Left ventricle myocardium inferior (tissue), 1 donor: ENCODE results near the gene SLC20A1. TPM values are rescaled to one million over a fixed set of nuclear protein-coding genes. Genes with fewer than 3 reads are reported as not detected.

ENCODE experiments used
- DNase-seq: peaks from one replicate; pipeline ENCODE4 v3.0.0-alpha.2; 2020
- H3K27ac ChIP-seq: fragments of 200-600 bp; replicated peaks from 2 replicates; pipeline ENCODE4 v1.8.0; 2021
- H3K27me3 ChIP-seq: fragments of 200-600 bp; 2 replicates; pipeline ENCODE4 v1.8.0; 2021; ENCODE audit warnings: low read depth
- H3K36me3 ChIP-seq: fragments of 200-600 bp; 2 replicates; pipeline ENCODE4 v1.8.0; 2021
- H3K4me1 ChIP-seq: fragments of 200-600 bp; 2 replicates; pipeline ENCODE4 v1.8.0; 2021
- H3K4me3 ChIP-seq: fragments of 200-600 bp; 2 replicates; pipeline ENCODE4 v1.8.0; 2021; ENCODE audit warnings: mild to moderate bottlenecking, moderate library complexity
- H3K9me3 ChIP-seq: fragments of 200-600 bp; replicated peaks from 2 replicates; pipeline ENCODE4 v1.8.0; 2021
- intact Hi-C: fragments of 100-400 bp; cut with micrococcal nuclease; formaldehyde crosslinking; loops from one replicate; pipeline ENCODE4 v1.11.0; 2022
- total RNA-seq: library from RNA; stranded (reverse); fragmentation: NEBNext Ultra II Directional; extraction: Animal tissue kit (Norgen Biotek cat#: 25700); gene quantifications from one replicate; pipeline ENCODE4 v1.2.1, GENCODE V29; 2021
- TF ChIP-seq, protein P1 (sequence below): fragments of 200-600 bp; IDR thresholded peaks from 2 replicates; pipeline ENCODE4 v1.8.0; 2021; ENCODE audit warnings: antibody characterized with exemption, mild to moderate bottlenecking, borderline replicate concordance
- donor health status: DM: no; HTN: yes; CAD: no; lungs with severe emphysema.

SLC20A1 gene
- total RNA-seq, 1 donor from 2014 or later: 10.5 TPM

- peaks cover 9% of the 10 kb centered on the region for H3K4me1 ChIP-seq
- H3K27me3 ChIP-seq: no peaks in the 10 kb centered on the region
- intact Hi-C loops: no loop called here
- no peak overlapping the region for H3K27ac ChIP-seq
- H3K9me3 ChIP-seq: no peaks in the 10 kb centered on the region
- TF ChIP-seq, protein P1, sequence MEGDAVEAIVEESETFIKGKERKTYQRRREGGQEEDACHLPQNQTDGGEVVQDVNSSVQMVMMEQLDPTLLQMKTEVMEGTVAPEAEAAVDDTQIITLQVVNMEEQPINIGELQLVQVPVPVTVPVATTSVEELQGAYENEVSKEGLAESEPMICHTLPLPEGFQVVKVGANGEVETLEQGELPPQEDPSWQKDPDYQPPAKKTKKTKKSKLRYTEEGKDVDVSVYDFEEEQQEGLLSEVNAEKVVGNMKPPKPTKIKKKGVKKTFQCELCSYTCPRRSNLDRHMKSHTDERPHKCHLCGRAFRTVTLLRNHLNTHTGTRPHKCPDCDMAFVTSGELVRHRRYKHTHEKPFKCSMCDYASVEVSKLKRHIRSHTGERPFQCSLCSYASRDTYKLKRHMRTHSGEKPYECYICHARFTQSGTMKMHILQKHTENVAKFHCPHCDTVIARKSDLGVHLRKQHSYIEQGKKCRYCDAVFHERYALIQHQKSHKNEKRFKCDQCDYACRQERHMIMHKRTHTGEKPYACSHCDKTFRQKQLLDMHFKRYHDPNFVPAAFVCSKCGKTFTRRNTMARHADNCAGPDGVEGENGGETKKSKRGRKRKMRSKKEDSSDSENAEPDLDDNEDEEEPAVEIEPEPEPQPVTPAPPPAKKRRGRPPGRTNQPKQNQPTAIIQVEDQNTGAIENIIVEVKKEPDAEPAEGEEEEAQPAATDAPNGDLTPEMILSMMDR: no peak
- no peak for DNase-seq
- H3K4me3 ChIP-seq: no peak overlapping the region
- H3K36me3 ChIP-seq: peaks cover 91% of the 10 kb centered on the region
Observed at GRCh38 chr2:112656679-112657078, 10.9 kb downstream of the SLC20A1 start.

- intact Hi-C loops: no loop called here
- no peaks in the 10 kb centered on the region for H3K4me1 ChIP-seq
- H3K27ac ChIP-seq: no peak overlapping the region
- H3K9me3 ChIP-seq: no peaks in the 10 kb centered on the region
- no peak for DNase-seq
- H3K27me3 ChIP-seq: no peaks in the 10 kb centered on the region
- H3K4me3 ChIP-seq: no peak overlapping the region
- peaks cover 91% of the 10 kb centered on the region for H3K36me3 ChIP-seq
- TF ChIP-seq, protein P1: no peak
Observed at GRCh38 chr2:112658301-112658700, 12.6 kb downstream of the SLC20A1 start.

GRCh38 chr2:112658839-112659667 is 13.3 kb downstream of the SLC20A1 start:
- Histone ChIP-seq H3K36me3 (peaks cover 90% of the 10 kb centered on the region), H3K27me3 (no peaks in the 10 kb centered on the region), H3K4me1 (no peaks in the 10 kb centered on the region), H3K27ac (no peak overlapping the region), H3K4me3 (no peak overlapping the region), H3K9me3 (no peaks in the 10 kb centered on the region)
- TF ChIP-seq, protein P1: no peak
- intact Hi-C loops: no loop called here
- no peak for DNase-seq

- intact Hi-C loops: no loop called here
- H3K4me1 ChIP-seq: no peaks in the 10 kb centered on the region
- no peak overlapping the region for H3K4me3 ChIP-seq
- no peaks in the 10 kb centered on the region for H3K9me3 ChIP-seq
- TF ChIP-seq, protein P1: no peak
- peaks cover 89% of the 10 kb centered on the region for H3K36me3 ChIP-seq
- H3K27ac ChIP-seq: no peak overlapping the region
- no peak for DNase-seq
- no peaks in the 10 kb centered on the region for H3K27me3 ChIP-seq
Observed at GRCh38 chr2:112660138-112660537, 14.4 kb downstream of the SLC20A1 start.

- TF ChIP-seq, protein P1: no peak
- H3K36me3 ChIP-seq: peaks cover 80% of the 10 kb centered on the region
- no peak overlapping the region for H3K4me3 ChIP-seq
- H3K4me1 ChIP-seq: no peaks in the 10 kb centered on the region
- no peak overlapping the region for H3K27ac ChIP-seq
- intact Hi-C loops: no loop called here
- H3K27me3 ChIP-seq: no peaks in the 10 kb centered on the region
- no peaks in the 10 kb centered on the region for H3K9me3 ChIP-seq
- no peak for DNase-seq
Observed at GRCh38 chr2:112661656-112662305, 16.0 kb downstream of the SLC20A1 start.
